Measurements from ENCODE around the gene RTP3.

DNA sequence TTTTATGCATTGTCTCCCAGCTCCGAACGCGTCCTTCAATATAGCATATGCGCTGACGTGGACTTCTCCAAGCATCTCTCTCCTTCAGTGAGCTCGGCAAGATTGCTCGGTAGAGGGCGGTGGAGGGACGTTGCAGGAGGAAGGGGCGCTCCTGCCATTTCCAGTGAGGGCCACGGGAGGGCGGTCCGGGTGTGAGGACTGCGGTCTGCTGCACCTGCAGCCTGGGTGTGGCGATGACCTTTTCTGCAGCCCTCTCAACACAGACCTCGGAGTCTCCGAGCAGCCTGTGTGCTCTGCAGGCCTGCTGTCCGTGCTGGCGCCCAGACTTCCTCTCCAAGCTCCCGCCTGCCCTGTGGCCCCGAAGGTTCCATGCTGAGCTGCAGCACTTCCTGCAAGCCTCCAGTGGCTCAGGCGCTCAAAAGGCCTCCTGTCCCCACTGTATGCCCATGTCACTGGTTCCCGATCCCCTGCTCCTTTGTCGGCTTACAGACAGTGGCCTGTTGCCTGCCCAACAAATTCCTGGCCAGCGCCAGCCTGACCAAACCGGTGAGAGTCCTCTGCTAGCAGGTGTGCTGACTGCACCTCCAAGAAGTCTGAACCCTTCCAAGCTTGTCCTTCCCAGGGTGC is 8.9 kb upstream of the RTP3 start:
- TF ChIP-seq, protein P1, sequence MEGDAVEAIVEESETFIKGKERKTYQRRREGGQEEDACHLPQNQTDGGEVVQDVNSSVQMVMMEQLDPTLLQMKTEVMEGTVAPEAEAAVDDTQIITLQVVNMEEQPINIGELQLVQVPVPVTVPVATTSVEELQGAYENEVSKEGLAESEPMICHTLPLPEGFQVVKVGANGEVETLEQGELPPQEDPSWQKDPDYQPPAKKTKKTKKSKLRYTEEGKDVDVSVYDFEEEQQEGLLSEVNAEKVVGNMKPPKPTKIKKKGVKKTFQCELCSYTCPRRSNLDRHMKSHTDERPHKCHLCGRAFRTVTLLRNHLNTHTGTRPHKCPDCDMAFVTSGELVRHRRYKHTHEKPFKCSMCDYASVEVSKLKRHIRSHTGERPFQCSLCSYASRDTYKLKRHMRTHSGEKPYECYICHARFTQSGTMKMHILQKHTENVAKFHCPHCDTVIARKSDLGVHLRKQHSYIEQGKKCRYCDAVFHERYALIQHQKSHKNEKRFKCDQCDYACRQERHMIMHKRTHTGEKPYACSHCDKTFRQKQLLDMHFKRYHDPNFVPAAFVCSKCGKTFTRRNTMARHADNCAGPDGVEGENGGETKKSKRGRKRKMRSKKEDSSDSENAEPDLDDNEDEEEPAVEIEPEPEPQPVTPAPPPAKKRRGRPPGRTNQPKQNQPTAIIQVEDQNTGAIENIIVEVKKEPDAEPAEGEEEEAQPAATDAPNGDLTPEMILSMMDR (IDR thresholded peaks at IDR 0.05) = peak; percentile 90 to 99 (median 97)
- peak in 1 of 4 donors; percentile 14 for TF ChIP-seq POLR2A (IDR thresholded peaks at IDR 0.05)

Data from esophagus squamous epithelium (tissue), 4 donors.